Left kidney (tissue), 2 donors: ENCODE results near the gene FHAD1. TPM values are rescaled to one million over a fixed set of nuclear protein-coding genes. Genes with fewer than 3 reads are reported as not detected.

ENCODE experiments used
- DNase-seq: peaks from one replicate; pipeline ENCODE4 v3.0.0-alpha.2; 2013
- polyA plus RNA-seq: library from polyadenylated mRNA; unstranded; fragments of 120-200 nt; gene quantifications from one replicate; pipeline ENCODE4 v1.2.1, GENCODE V29; 2013; ENCODE audit not compliant: insufficient read length

FHAD1 gene
- polyA plus RNA-seq, 1 donor: 3.7 TPM

GRCh38 chr1:15400627-15401026 is 153.6 kb downstream of the FHAD1 start:
- no peak for DNase-seq

GRCh38 chr1:15401391-15402055 is 154.5 kb downstream of the FHAD1 start:
- no peak for DNase-seq

GRCh38 chr1:15402809-15403450 is 155.9 kb downstream of the FHAD1 start:
- DNase-seq: no peak

GRCh38 chr1:15403962-15404580 is 157.0 kb downstream of the FHAD1 start:
- DNase-seq: no peak

DNA sequence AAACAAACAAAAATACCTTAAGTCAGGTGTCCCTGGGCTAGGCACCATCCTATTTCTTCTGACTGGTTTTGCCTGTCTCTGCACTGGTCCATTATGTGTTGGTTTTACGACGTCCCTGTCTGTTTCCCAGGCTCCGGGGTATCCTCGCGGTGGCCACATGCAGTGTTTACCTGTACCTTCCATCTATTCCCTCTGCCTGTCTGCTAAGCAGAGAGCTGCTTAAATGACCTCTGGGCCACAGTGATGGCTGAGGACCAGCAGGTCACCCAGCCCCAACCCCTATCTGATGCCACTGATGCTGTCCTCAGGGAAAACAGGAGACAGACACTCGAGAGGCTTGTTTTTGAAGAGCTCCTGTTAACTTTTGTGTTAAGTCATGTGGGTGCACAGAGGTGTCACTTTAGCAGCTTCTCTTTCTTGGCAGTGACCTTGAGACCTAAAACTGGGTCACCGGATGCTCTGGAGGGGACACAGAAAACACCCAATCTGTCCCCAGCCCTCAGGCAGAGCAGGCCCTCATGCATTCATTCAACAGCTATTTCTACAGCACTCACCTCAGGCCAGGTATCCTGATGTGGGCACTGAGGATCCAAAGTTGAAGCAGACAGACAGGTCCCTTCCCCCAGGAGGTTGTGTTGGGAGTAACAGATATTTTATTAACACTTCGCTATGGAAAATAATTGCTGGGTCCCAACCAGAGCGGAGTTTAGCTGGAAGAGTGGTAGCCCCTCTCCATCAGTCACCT is 158.3 kb downstream of the FHAD1 start:
- no peak for DNase-seq

DNA sequence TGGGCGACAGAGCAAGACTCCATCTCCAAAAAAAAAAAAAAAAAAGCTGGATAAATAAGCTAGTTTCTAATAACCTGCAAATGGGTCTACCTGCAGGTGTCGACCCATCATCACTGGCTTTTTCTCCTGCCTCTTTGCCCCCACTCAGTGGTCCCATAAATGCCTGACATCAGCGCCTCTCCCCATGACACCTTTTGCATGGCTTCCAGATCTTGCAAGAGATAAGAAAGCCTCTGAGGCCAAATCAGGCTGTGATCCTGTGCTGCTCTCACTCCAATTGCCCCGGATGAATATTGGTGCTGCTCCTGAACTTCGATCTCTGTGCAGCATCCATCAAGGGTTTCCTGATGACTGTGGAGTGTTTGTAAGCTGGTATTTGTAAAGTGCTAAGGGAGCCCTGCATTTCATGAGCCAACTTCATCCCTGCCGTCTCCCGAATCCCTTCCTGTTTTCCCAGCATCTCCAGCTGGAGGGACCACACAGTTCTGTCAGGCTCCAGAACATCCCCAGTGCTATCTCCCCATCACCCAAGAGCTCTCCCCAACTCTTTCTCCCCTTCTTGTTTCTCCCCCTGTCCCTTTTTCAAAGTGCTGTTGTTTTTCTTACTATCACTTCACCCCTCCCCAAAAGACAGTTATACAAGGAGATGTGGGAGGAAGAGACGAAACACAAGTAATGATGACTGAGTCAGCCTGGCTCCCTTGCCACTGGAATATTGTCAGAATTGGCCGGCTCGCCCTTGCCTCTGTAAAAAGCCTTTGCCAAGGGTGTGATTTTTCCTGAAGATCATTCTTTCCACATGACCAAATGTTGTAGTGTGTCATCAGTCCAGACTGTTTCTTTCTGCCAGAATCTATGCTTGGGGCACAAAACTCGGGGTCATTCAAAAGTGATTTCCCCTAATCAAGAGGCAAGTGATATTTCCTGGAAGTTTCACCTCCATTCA is 159.9 kb downstream of the FHAD1 start:
- no peak for DNase-seq

GRCh38 chr1:15407580-15407979 is 160.6 kb downstream of the FHAD1 start:
- no peak for DNase-seq

- no peak for DNase-seq
These were observed 161.9 kb downstream of the FHAD1 start for GRCh38 chr1:15408890-15409387.

GRCh38 chr1:15409388-15410222 is 162.6 kb downstream of the FHAD1 start, which contains the start of gene EFHD2:
Gene EFHD2 (plus strand): TSS chr1:15409888. CDS start chr1:15409972, 84 bp downstream.
- DNase-seq: peak; percentile 86

- no peak for DNase-seq
These were observed 163.3 kb downstream of the FHAD1 start for GRCh38 chr1:15410223-15410883.

- DNase-seq: no peak
These were observed 163.8 kb downstream of the FHAD1 start for GRCh38 chr1:15410884-15411245.

- no peak for DNase-seq
These were observed 164.6 kb downstream of the FHAD1 start for GRCh38 chr1:15411593-15412137.

DNA sequence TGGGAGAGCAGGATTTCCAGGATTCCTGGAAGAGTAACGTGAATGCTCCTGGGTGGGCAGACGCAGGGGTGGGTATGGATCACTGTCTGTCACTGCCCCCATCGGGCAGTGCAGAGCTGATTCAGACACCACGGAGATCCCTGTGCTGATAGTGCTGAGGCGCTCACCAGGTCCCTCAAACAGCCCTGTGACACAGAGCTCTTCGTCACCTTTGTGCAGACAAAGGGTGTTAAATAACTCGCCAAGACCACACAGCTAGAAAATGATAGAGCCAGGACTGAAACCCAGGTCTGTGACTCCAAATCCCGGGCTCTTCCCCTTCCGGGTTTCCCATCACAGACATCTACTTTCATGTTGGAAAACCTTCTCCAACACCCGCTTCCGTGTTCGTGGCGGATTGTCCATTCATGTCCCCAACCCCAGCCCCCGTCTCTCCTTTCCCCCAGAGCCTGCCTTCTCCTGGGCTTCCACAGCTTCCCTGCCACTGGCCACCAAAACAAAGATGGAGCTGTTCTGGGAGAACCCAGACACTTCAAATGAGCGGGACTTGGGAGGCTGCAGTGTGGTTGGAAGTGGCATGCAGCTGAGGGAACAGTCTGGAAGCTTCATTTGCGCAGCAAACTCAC is 165.3 kb downstream of the FHAD1 start:
- DNase-seq: no peak

DNA sequence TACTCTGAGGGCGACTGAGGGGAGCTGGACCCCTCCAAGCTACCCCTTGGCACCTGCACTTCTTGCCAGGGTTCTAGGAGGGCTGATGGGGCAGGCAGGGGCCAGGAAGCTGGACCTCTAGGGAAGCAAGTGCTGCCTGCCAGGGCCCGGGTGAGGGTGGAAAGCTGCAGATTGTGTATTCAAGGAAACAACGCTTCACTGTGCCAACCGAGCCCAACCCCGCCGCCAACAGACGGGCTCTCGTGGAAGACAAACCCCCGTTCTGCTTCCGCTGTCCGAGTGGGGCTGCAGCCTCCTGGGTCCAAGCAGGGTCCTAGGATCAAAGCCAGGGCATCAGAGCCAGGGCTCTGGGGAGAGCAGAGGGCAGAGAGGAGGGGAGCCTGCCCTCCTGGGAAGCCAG is 165.8 kb downstream of the FHAD1 start:
- DNase-seq: no peak

DNA sequence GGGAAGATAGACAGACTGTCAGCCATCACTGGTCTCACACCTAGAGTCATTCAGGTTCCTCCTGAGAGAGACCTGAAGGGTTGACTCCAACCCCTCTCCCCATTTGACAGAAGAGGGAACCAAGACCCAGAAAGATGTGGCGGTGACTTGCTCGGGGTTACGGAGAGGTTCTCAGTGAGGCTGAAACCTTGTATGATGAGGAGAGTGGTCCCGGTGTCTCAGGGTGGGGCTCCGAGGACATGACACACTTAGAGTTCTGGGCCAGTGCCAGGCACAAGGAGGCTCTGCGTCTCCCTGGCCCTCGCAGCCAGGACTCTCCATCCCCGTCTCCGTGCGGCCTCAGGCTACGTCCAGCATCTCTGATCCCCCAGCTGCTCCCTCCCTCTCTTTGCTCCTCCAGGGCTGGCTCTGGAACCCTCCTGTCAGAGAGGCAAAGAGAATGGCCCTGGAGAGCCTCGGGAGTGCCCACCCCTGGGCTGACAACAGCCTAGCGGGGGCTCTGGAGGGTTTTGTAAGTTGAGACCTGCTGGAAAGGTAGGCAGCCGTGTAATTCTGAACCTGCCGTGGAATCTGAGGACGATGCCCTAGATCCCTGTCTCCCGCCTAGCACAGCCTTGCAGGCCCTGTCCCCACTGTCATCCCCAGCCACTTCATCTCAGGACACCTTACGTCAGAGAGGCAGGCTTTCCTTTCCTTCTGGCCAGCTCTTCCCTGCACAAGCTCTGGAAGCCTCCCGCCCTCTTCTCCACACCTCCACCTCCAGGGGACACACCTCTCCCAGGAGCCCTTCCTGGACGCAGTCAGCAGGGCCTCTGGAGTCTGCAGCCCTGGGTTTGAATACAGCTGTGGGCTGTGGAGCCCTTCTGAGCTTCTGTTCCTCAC is 166.8 kb downstream of the FHAD1 start:
- no peak for DNase-seq

GRCh38 chr1:15414445-15414983 is 167.5 kb downstream of the FHAD1 start:
- no peak for DNase-seq

DNA sequence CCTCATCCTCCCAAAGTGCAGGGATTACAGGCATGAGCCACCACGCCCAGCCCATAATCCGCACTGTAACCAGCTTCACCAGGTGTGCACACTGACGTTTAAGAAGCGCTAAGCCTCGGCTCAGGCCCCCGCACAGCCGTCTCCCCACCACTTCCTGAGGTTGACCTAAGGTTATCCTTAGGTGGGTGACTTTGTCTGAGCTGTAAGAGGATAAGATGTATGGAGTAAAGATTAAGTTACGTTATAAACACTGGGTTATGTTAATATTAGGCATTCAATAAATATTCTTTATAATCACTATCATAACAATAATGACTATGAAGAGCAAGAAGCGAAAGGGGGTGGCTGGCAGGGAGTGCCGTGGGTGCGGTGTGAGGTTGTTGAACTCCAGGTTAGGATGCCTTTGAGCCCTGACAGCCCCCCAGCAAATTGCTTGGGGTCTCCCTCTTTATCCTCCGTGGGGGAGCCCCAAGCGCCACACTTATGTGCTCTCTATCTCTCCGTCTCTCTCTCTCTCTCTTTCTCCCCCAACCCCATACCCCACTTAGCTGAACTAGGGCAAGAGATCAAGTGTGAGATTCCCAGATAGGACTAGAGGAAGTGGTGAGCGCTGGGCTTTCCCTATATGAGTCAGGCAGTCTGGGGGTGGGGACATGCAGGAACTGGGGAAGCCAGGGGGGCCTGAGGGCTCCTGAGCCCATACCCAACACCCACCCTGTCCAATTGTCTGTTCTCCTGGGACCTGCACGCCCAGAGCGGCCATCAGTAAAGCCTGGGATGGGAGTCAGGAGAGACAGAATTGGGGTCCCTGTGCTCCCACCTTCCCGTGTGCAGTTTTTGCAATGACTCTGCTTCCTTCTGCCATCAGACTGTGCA is 170.3 kb downstream of the FHAD1 start:
- DNase-seq: no peak
